Activated naive CD8-positive, alpha-beta T cell treated with anti-CD3 and anti-CD28 coated beads, Interleukin-2, amount 50 U/mL, for 24 hours (primary cell): ENCODE measurements around the gene HIVEP3.

Experiments used
- ATAC-seq: fragments of 150-1000 bp; cut with Tn5 transposase; one replicate; pipeline ENCODE4 v1.10.0; 2021
- DNase-seq: peaks from one replicate; pipeline ENCODE4 v3.0.0; 2021
- H3K27ac Mint-ChIP-seq: one replicate; pipeline ENCODE4 v1.8.0; 2021; ENCODE audit warnings: mild to moderate bottlenecking, mixed read lengths
- H3K27me3 Mint-ChIP-seq: one replicate; pipeline ENCODE4 v1.8.0; 2021; ENCODE audit warnings: mixed read lengths
- H3K36me3 Mint-ChIP-seq: one replicate; pipeline ENCODE4 v1.8.0; 2021; ENCODE audit warnings: low read depth, mixed read lengths
- H3K4me1 Mint-ChIP-seq: one replicate; pipeline ENCODE4 v1.8.0; 2021; ENCODE audit warnings: mixed read lengths
- H3K4me3 Mint-ChIP-seq: one replicate; pipeline ENCODE4 v1.8.0; 2021; ENCODE audit warnings: mild to moderate bottlenecking, moderate library complexity, mixed read lengths
- H3K9me3 Mint-ChIP-seq: one replicate; pipeline ENCODE4 v1.8.0; 2021; ENCODE audit warnings: mixed read lengths

HIVEP3 gene

GRCh38 chr1:41475859-41476567 is 442.7 kb downstream of the HIVEP3 start:
- Mint-ChIP-seq H3K4me1 (no peaks in the 10 kb centered on the region), H3K36me3 (no peaks in the 10 kb centered on the region), H3K27ac (no peak overlapping the region), H3K27me3 (no peaks in the 10 kb centered on the region), H3K4me3 (no peak overlapping the region), H3K9me3 (no peaks in the 10 kb centered on the region)
- ATAC-seq (no peak), DNase-seq (no peak)

DNA sequence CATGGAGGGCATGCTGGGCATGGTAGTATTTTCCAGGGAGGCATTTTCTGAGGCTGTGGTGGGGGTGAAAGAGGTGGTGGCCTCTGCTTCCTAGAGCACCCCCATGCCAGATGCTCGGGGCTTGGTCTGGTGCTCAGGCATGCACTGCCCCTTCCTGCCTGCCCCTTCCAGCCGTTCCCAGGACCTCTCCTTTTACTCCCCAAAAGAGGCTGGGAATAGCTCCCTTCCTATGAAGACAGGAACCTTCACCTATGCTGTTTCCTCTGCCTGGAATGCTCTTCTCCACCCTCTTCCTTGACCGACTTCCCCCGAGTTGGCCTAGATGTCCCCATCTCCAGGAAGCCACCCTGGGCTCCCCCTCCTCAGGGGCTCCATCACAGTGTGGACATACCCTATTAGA is 443.4 kb downstream of the HIVEP3 start:
- H3K4me3 Mint-ChIP-seq = no peak overlapping the region
- no peaks in the 10 kb centered on the region for H3K9me3 Mint-ChIP-seq
- H3K36me3 Mint-ChIP-seq = no peaks in the 10 kb centered on the region
- H3K27ac Mint-ChIP-seq = no peak overlapping the region
- DNase-seq (no peak), ATAC-seq (no peak)
- H3K4me1 Mint-ChIP-seq = no peaks in the 10 kb centered on the region
- H3K27me3 Mint-ChIP-seq = no peaks in the 10 kb centered on the region

GRCh38 chr1:41474490-41475271 is 444.0 kb downstream of the HIVEP3 start:
- H3K9me3 Mint-ChIP-seq = no peaks in the 10 kb centered on the region
- DNase-seq (no peak), ATAC-seq (no peak)
- no peaks in the 10 kb centered on the region for H3K4me1 Mint-ChIP-seq
- no peaks in the 10 kb centered on the region for H3K27me3 Mint-ChIP-seq
- H3K36me3 Mint-ChIP-seq = no peaks in the 10 kb centered on the region
- no peak overlapping the region for H3K27ac Mint-ChIP-seq
- no peak overlapping the region for H3K4me3 Mint-ChIP-seq

- ATAC-seq (no peak), DNase-seq (no peak)
- Mint-ChIP-seq H3K9me3 (no peaks in the 10 kb centered on the region), H3K4me1 (no peaks in the 10 kb centered on the region), H3K36me3 (no peaks in the 10 kb centered on the region), H3K27me3 (no peaks in the 10 kb centered on the region), H3K27ac (no peak overlapping the region), H3K4me3 (no peak overlapping the region)
These were observed 444.9 kb downstream of the HIVEP3 start for GRCh38 chr1:41473738-41474362.

DNA sequence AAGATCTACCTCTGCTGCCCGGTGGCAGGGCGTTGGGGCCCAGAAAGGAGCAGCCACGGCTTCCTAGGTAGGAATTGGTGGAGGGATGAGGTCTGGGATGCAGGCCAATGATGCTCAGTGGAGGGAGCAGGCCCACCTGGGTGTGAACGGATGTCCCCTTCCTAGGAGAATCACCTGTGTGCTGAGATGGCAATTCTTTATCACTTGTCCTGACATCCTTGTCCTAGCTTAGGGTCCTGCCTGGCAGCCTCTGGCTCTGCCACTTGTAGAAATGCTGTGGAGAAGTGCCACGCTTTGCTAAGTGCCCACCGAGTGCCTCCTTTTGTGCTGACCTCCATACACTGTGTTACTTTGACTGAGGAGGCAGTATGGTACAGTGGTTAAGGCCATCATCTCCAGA is 447.1 kb downstream of the HIVEP3 start:
- no peaks in the 10 kb centered on the region for H3K27me3 Mint-ChIP-seq
- no peaks in the 10 kb centered on the region for H3K4me1 Mint-ChIP-seq
- H3K4me3 Mint-ChIP-seq = no peak overlapping the region
- ATAC-seq (no peak), DNase-seq (no peak)
- no peaks in the 10 kb centered on the region for H3K9me3 Mint-ChIP-seq
- no peak overlapping the region for H3K27ac Mint-ChIP-seq
- no peaks in the 10 kb centered on the region for H3K36me3 Mint-ChIP-seq

DNA sequence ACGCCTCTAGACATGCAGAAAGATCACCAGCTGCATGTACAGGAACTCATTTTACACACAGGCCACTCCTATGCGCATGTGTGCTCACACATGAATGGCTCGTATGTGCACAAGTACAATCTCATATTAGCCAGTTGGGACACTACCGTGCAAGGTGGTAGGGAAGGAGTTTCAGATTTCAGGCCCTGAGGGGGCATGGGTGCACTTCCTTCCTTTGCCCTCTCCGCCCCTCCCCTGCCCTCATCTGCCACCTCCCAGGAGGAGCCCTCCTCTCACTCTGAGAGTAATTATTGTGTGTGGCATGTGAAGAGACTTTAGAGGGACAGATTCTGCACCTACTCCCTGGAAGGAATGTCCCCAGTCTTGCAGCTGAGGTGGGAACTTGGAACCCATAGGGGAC is 449.0 kb downstream of the HIVEP3 start:
- H3K9me3 Mint-ChIP-seq = no peaks in the 10 kb centered on the region
- H3K4me3 Mint-ChIP-seq = no peak overlapping the region
- H3K36me3 Mint-ChIP-seq = no peaks in the 10 kb centered on the region
- no peak overlapping the region for H3K27ac Mint-ChIP-seq
- no peaks in the 10 kb centered on the region for H3K27me3 Mint-ChIP-seq
- no peak for ATAC-seq
- no peak for DNase-seq
- no peaks in the 10 kb centered on the region for H3K4me1 Mint-ChIP-seq

DNA sequence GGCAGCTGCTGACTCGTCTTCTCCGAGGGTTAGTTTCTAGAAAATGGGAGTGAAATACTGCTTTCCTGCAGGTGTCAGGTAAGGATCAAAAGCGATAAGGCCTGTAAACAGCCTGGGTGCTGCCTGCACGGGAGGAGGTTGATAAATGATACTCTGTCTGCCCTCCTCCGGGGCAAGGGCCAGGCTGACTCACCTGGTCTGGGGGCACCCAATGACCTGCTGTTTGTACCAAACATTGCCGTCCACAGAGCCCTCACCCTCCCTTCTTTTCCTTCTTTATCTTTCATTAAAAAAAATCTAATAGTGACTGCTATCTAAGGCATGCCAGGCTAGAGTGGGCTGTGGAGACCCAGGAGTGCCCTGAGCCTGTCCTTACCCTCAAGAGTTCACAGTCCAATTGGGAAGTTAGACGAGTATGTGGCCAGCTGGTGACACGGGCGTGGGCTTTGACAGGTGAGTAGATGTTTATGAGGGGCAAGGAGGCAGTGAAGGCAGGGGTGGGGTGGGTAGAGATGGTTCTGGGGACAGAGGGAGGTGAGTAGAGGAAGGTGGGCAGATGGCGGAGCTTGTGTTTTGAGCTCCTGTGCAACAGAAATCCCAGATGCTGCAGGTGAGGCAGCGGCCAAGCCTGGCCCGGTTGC is 450.5 kb downstream of the HIVEP3 start:
- Mint-ChIP-seq H3K27ac (no peak overlapping the region), H3K4me3 (no peak overlapping the region), H3K4me1 (no peaks in the 10 kb centered on the region), H3K36me3 (no peaks in the 10 kb centered on the region), H3K27me3 (no peaks in the 10 kb centered on the region), H3K9me3 (no peaks in the 10 kb centered on the region)
- DNase-seq = no peak
- no peak for ATAC-seq

DNA sequence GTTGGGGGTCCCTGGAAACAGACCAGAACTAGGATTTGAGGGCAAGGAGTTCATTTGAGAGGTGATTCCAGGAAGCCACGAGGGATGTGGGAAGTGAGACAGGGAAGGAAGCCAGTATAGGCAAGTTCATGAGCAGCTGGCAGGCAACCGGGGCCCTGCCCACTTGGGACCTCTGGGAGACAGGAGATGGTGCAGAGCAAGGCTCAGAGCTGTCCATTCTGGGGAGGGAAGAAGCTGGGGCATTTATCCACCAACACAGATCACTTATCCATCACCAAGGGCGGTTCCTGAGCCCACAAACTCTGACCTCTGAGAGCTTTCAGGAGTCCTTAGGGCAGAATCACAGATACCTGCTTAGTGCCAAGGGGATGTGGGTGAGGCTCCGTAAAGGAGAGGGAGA is 451.0 kb downstream of the HIVEP3 start:
- no peaks in the 10 kb centered on the region for H3K36me3 Mint-ChIP-seq
- no peaks in the 10 kb centered on the region for H3K4me1 Mint-ChIP-seq
- H3K27me3 Mint-ChIP-seq = no peaks in the 10 kb centered on the region
- no peak for DNase-seq
- no peak for ATAC-seq
- no peaks in the 10 kb centered on the region for H3K9me3 Mint-ChIP-seq
- H3K27ac Mint-ChIP-seq = no peak overlapping the region
- no peak overlapping the region for H3K4me3 Mint-ChIP-seq

GRCh38 chr1:41466146-41466545 is 452.6 kb downstream of the HIVEP3 start:
- H3K27me3 Mint-ChIP-seq = no peaks in the 10 kb centered on the region
- no peaks in the 10 kb centered on the region for H3K4me1 Mint-ChIP-seq
- ATAC-seq (no peak), DNase-seq (no peak)
- no peaks in the 10 kb centered on the region for H3K36me3 Mint-ChIP-seq
- no peaks in the 10 kb centered on the region for H3K9me3 Mint-ChIP-seq
- no peak overlapping the region for H3K4me3 Mint-ChIP-seq
- H3K27ac Mint-ChIP-seq = no peak overlapping the region

- no peaks in the 10 kb centered on the region for H3K27me3 Mint-ChIP-seq
- no peaks in the 10 kb centered on the region for H3K4me1 Mint-ChIP-seq
- H3K9me3 Mint-ChIP-seq = no peaks in the 10 kb centered on the region
- no peak for ATAC-seq
- H3K4me3 Mint-ChIP-seq = no peak overlapping the region
- H3K27ac Mint-ChIP-seq = no peak overlapping the region
- no peaks in the 10 kb centered on the region for H3K36me3 Mint-ChIP-seq
- no peak for DNase-seq
These were observed 453.0 kb downstream of the HIVEP3 start for GRCh38 chr1:41465741-41466140.

DNA sequence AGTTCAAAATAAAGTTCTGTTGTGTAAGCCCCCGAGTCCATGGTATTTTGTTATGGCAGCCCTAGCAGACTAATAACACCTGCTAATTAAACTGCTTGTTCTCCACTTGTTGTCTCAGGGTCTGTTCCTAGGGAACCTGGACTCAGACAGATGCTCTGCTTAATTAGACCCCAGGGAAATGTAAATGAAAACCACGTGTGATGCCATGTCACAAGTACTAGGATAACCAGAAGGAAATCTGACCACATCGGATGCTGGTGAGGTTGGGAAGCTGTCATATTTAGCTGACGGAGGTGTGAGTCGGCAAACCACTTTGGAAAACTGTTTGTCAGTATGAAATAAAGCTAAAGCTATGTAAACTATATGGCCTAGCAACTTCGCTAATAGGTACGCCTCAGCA is 453.8 kb downstream of the HIVEP3 start:
- Mint-ChIP-seq H3K27me3 (peaks cover 1% of the 10 kb centered on the region), H3K4me3 (no peak overlapping the region), H3K27ac (no peak overlapping the region), H3K4me1 (no peaks in the 10 kb centered on the region), H3K9me3 (no peaks in the 10 kb centered on the region), H3K36me3 (no peaks in the 10 kb centered on the region)
- DNase-seq (no peak), ATAC-seq (no peak)

DNA sequence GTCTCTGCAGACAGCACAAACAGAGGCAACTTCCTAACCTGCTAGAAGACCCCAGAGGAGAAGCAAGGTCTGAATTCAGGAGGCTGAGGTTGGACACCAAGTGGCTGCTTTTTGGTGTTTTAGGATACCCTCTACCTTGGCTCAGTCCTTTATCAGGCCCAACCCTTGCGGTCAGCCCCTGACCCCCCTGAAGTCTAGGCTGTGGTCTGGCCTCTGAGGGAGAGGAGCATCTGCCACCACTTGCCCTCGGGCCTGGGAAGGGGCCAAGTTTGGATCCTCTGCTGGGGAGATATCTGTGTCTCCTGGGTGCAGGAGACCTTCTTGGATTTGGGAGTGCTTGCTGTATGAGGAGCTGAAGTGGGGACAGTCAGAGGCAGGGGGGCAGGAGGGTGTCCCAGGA is 455.2 kb downstream of the HIVEP3 start:
- Mint-ChIP-seq H3K9me3 (no peaks in the 10 kb centered on the region), H3K36me3 (no peaks in the 10 kb centered on the region), H3K4me3 (no peak overlapping the region), H3K27ac (no peak overlapping the region), H3K27me3 (peaks cover 2% of the 10 kb centered on the region), H3K4me1 (no peaks in the 10 kb centered on the region)
- no peak for DNase-seq
- no peak for ATAC-seq

- no peak for DNase-seq
- Mint-ChIP-seq H3K27me3 (peaks cover 2% of the 10 kb centered on the region), H3K27ac (no peak overlapping the region), H3K36me3 (no peaks in the 10 kb centered on the region), H3K9me3 (no peaks in the 10 kb centered on the region), H3K4me3 (no peak overlapping the region), H3K4me1 (no peaks in the 10 kb centered on the region)
- no peak for ATAC-seq
These were observed 456.1 kb downstream of the HIVEP3 start for GRCh38 chr1:41462680-41463004.

GRCh38 chr1:41461790-41462679 is 456.7 kb downstream of the HIVEP3 start:
- ATAC-seq (no peak), DNase-seq (no peak)
- Mint-ChIP-seq H3K4me1 (no peaks in the 10 kb centered on the region), H3K36me3 (no peaks in the 10 kb centered on the region), H3K9me3 (no peaks in the 10 kb centered on the region), H3K4me3 (no peak overlapping the region), H3K27me3 (peaks cover 2% of the 10 kb centered on the region), H3K27ac (no peak overlapping the region)
